Neural progenitor cell (in vitro differentiated cells): Measurements from ENCODE around the gene INPP5K. TPM values are rescaled to one million over a fixed set of nuclear protein-coding genes. Genes with fewer than 3 reads are reported as not detected.
"Not testable (repeated sequence)": the region's sequence is repeated elsewhere in the genome, so short reads cannot be mapped to it uniquely, and the experiment has no call there.

Source experiments
- DNase-seq: peaks from one replicate; pipeline ENCODE4 v3.0.0-alpha.2; 2016; ENCODE audit warnings: low spot score
- H2AFZ ChIP-seq: fragments of 200-600 bp; sonication (generic); replicated peaks from 2 replicates; pipeline ENCODE4 v1.6.1; 2016; ENCODE audit warnings: antibody characterized with exemption
- H3F3A ChIP-seq: fragments of 200-600 bp; sonication (generic); 2 replicates; pipeline ENCODE4 v1.6.1; 2016; ENCODE audit warnings: antibody characterized with exemption, low read depth
- H3K27ac ChIP-seq: fragments of 200-600 bp; sonication (generic); 2 replicates; pipeline ENCODE4 v1.5.1; 2016; ENCODE audit warnings: mild to moderate bottlenecking
- H3K27me3 ChIP-seq: fragments of 200-600 bp; sonication (generic); 2 replicates; pipeline ENCODE4 v1.6.1; 2016; ENCODE audit warnings: mild to moderate bottlenecking, moderate library complexity
- H3K36me3 ChIP-seq: fragments of 200-600 bp; sonication (generic); 2 replicates; pipeline ENCODE4 v1.5.1; 2016
- H3K4me1 ChIP-seq: fragments of 200-600 bp; sonication (generic); 2 replicates; pipeline ENCODE4 v1.6.1; 2016; ENCODE audit warnings: mixed run types
- H3K4me2 ChIP-seq: fragments of 200-600 bp; sonication (generic); 2 replicates; pipeline ENCODE4 v1.6.1; 2016
- H3K4me3 ChIP-seq: fragments of 200-600 bp; sonication (generic); 2 replicates; pipeline ENCODE4 v1.5.1; 2016
- H3K79me2 ChIP-seq: fragments of 200-600 bp; sonication (generic); 2 replicates; pipeline ENCODE4 v1.6.1; 2016; ENCODE audit warnings: low read depth
- H3K9ac ChIP-seq: fragments of 200-600 bp; sonication (generic); 2 replicates; pipeline ENCODE4 v1.6.1; 2016
- H3K9me3 ChIP-seq: fragments of 200-600 bp; sonication (generic); 2 replicates; pipeline ENCODE4 v1.5.1; 2016; ENCODE audit warnings: low read depth
- H4K20me1 ChIP-seq: fragments of 200-600 bp; sonication (generic); 2 replicates; pipeline ENCODE4 v1.6.1; 2016; ENCODE audit warnings: low read depth
- H3K27ac Mint-ChIP-seq: 3 replicates; pipeline ENCODE4 v1.8.0; 2021; ENCODE audit warnings: mixed read lengths
- H3K27me3 Mint-ChIP-seq: 2 replicates; pipeline ENCODE4 v1.8.0; 2022; ENCODE audit warnings: low read depth, mild to moderate bottlenecking, inconsistent platforms, moderate library complexity, mixed read lengths; ENCODE audit not compliant: insufficient read depth
- H3K36me3 Mint-ChIP-seq: 3 replicates; pipeline ENCODE4 v1.8.0; 2021; ENCODE audit warnings: mixed read lengths
- H3K4me1 Mint-ChIP-seq: 3 replicates; pipeline ENCODE4 v1.8.0; 2021; ENCODE audit warnings: mixed read lengths
- H3K4me3 Mint-ChIP-seq: 3 replicates; pipeline ENCODE4 v1.8.0; 2021; ENCODE audit warnings: mild to moderate bottlenecking, moderate library complexity, mixed read lengths
- H3K9me3 Mint-ChIP-seq: 3 replicates; pipeline ENCODE4 v1.8.0; 2020; ENCODE audit warnings: mixed read lengths
- CTCF ChIP-seq: fragments of 200-600 bp; sonication (generic); IDR thresholded peaks from 2 replicates; pipeline ENCODE4 v1.5.1; 2017; ENCODE audit warnings: antibody characterized with exemption, mild to moderate bottlenecking
- EZH2 ChIP-seq: fragments of 200-600 bp; sonication (generic); IDR thresholded peaks from 2 replicates; pipeline ENCODE4 v1.6.1; 2017; ENCODE audit warnings: antibody characterized with exemption, mild to moderate bottlenecking, moderate library complexity
- EZH2phosphoT487 ChIP-seq: fragments of 200-600 bp; sonication (generic); IDR thresholded peaks from 2 replicates; pipeline ENCODE4 v1.6.1; 2017; ENCODE audit warnings: antibody characterized with exemption
- total RNA-seq: library from RNA; depleted of rRNA; stranded (reverse); fragments of >200 nt; gene quantifications from 2 replicates; pipeline ENCODE4 v1.2.3, GENCODE V29; 2015; ENCODE audit warnings: low replicate concordance

INPP5K gene
- total RNA-seq, 1 donor from 2014 or later, result 11.7 TPM

DNA sequence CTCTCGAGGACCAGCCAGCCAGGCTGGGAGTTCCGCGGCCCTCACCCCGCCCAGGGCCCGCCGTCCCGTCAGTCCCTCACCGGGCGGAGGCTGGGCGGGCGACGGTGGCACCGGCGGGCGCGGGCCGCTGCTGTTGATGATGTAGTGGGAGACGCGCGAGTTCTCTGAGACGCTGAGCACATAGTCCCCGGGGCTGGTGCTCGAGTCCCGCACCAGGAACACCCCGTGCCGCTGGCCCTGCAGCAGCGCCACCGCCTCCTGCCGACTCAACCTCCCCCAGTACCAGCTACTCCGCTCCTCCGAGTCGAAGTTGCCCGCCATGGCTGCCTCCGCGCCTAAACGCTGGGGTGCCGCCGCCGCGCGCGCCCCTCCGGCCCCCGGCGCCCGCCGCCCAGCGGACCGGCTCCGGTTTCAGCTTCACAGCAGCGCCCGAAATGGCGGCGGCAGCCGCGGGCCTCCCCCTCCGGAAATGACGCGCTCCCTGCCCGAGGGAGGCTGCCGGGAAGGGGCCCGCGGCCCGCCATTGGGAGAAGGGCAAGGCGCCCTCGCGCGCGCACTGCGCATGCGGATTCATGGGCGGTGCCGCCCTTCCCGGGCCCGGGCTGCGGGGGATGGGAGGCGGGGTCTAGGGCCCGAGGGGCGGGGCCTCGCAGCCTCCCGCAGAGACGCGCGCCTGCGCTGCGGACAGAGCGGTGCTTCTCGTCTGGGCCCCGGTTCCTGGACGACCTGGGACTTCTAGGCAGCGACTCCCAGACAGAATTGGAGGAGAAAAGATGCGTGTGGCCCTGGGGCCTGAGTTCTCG is 60.4 kb downstream of the INPP5K start, which contains the start of gene CRK:
Gene CRK (minus strand): TSS at position 436 of the 803 bp plus-strand sequence. CDS start 115 bp downstream, at position 321.
- H3F3A ChIP-seq, result peaks cover 16% of the 10 kb centered on the region
- H3K27ac ChIP-seq, result peak within 1 kb of the TSS; percentile 42
- H3K9me3 ChIP-seq, result no peaks in the 10 kb centered on the region
- peak within 1 kb of the TSS; percentile 18 for H2AFZ ChIP-seq
- Mint-ChIP-seq H3K36me3 (peaks cover 11% of the 10 kb centered on the region), H3K4me3 (peak within 1 kb of the TSS; percentile 97), H3K27me3 (peaks cover 10% of the 10 kb centered on the region), H3K4me1 (peaks cover 17% of the 10 kb centered on the region), H3K9me3 (no peaks in the 10 kb centered on the region), H3K27ac (peak within 1 kb of the TSS; percentile 92)
- no peak for TF ChIP-seq CTCF
- no peaks in the 10 kb centered on the region for H3K36me3 ChIP-seq
- H3K4me1 ChIP-seq, result peaks cover 6% of the 10 kb centered on the region
- peak within 1 kb of the TSS; percentile 83 for H3K9ac ChIP-seq
- H3K4me3 ChIP-seq, result peak within 1 kb of the TSS; percentile 94
- H3K4me2 ChIP-seq, result peak within 1 kb of the TSS; percentile 91
- no peaks in the 10 kb centered on the region for H3K27me3 ChIP-seq
- peaks cover 36% of the 10 kb centered on the region for H4K20me1 ChIP-seq
- peaks cover 50% of the 10 kb centered on the region for H3K79me2 ChIP-seq
- DNase-seq, result peak; percentile 99

DNA sequence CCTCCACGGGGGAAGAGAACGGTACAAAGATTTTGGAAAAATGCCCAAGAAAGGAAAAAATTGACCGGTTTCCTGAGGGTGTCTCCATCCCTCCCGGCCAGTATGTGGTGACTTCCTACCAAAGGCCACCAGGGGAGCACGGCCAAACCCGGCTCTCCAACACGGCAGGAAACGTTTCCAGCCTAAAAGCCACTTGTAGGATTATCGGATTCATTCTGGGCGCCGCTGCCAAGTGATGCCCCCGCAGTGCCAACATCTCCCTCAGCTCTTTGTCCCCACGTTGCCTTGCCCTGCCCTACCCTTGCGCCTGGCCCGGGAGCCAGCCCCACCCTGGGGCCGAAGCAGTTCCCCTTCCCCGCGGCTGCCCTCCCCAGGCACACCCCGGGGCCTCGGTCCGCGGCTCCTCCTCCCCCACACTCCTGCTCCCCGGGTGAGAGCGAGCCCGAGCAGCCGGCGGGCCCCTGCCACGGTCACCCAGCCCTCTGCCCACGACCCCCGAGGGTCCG is 61.1 kb downstream of the INPP5K start:
- Histone ChIP-seq H3F3A (peaks cover 16% of the 10 kb centered on the region), H3K36me3 (no peaks in the 10 kb centered on the region), H3K9ac (peak overlapping the region; percentile 83), H3K27me3 (no peaks in the 10 kb centered on the region), H3K4me3 (peak overlapping the region; percentile 94), H2AFZ (no peak overlapping the region), H4K20me1 (peaks cover 36% of the 10 kb centered on the region), H3K27ac (peak overlapping the region; percentile 42), H3K79me2 (peaks cover 56% of the 10 kb centered on the region), H3K4me2 (peak overlapping the region; percentile 91), H3K9me3 (no peaks in the 10 kb centered on the region), H3K4me1 (peaks cover 6% of the 10 kb centered on the region)
- DNase-seq, result peak; percentile 82
- Mint-ChIP-seq H3K36me3 (peaks cover 11% of the 10 kb centered on the region), H3K27me3 (peaks cover 10% of the 10 kb centered on the region), H3K4me1 (peaks cover 17% of the 10 kb centered on the region), H3K27ac (peak overlapping the region; percentile 92), H3K4me3 (peak overlapping the region; percentile 97), H3K9me3 (no peaks in the 10 kb centered on the region)
- no peak for TF ChIP-seq EZH2phosphoT487
- no peak for TF ChIP-seq EZH2
- TF ChIP-seq CTCF, result peak; percentile 61

DNA sequence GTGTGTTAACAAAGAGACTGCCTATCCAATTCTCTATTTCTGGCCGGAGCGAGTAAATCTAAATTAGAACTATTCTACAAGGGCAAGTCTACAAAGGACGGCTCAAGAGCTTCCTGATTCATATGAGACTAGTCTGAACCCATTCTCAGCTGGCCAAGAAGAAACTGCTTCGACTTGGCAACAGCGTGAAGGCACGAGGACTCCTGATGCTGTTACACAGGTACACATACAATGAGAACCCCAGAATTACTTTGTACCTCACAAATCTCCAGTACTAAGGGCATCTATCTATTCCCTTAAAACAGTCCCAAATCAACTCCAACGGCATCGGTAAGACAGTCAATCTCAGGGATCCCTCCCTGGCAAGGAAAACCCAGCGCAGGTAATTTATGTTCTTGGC is 61.9 kb downstream of the INPP5K start:
- H3K4me3 Mint-ChIP-seq, result peak overlapping the region; percentile 97
- H4K20me1 ChIP-seq, result peaks cover 36% of the 10 kb centered on the region

DNA sequence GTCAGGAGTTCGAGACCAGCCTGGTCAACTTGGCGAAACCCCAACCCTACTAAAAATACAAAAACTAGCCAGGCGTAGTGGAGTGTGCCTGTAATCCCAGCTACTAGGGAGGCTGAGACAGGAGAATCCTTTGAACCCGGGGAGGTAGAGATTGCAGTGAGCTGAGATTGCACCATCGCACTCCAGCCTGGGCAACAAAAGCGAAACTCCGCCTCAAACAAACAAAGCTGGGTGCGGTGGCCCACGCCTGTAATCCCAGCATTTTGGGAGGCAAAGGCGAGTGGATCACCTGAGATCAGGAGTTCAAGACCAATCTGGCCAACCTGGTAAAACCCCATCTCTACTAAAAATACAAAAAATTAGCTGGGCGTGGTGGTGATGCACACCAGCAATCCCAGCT is 62.7 kb downstream of the INPP5K start:
- H3K27me3 ChIP-seq, H3K27ac Mint-ChIP-seq, H3K4me1 ChIP-seq, H3K36me3 ChIP-seq, DNase-seq, H3K9me3 ChIP-seq, H3K4me2 ChIP-seq, H3K9ac ChIP-seq, H3K27me3 Mint-ChIP-seq, H3K4me3 ChIP-seq, H2AFZ ChIP-seq, H3K9me3 Mint-ChIP-seq, H3K27ac ChIP-seq: not testable (repeated sequence)
- Mint-ChIP-seq H3K4me1 (peaks cover 17% of the 10 kb centered on the region), H3K4me3 (peak overlapping the region; percentile 72), H3K36me3 (peaks cover 22% of the 10 kb centered on the region)
- Histone ChIP-seq H3K79me2 (peaks cover 72% of the 10 kb centered on the region), H4K20me1 (peaks cover 38% of the 10 kb centered on the region), H3F3A (peaks cover 16% of the 10 kb centered on the region)

More for the DNA sequence above, 61.9 kb downstream of the INPP5K start:
- peaks cover 14% of the 10 kb centered on the region for H3K36me3 Mint-ChIP-seq
- Histone ChIP-seq H3K27me3 (no peaks in the 10 kb centered on the region), H3K9ac (peak overlapping the region; percentile 83), H3K9me3 (no peaks in the 10 kb centered on the region), H3K4me2 (peak overlapping the region; percentile 91), H3F3A (peaks cover 16% of the 10 kb centered on the region), H3K36me3 (no peaks in the 10 kb centered on the region), H2AFZ (no peak overlapping the region), H3K4me3 (peak overlapping the region; percentile 94), H3K79me2 (peaks cover 64% of the 10 kb centered on the region), H3K27ac (no peak overlapping the region), H3K4me1 (peaks cover 6% of the 10 kb centered on the region)
- DNase-seq, result no peak
- TF ChIP-seq CTCF (no peak), EZH2 (no peak), EZH2phosphoT487 (no peak)
- H3K27me3 Mint-ChIP-seq, result peaks cover 10% of the 10 kb centered on the region
- H3K27ac Mint-ChIP-seq, result peak overlapping the region; percentile 54
- no peaks in the 10 kb centered on the region for H3K9me3 Mint-ChIP-seq
- peaks cover 17% of the 10 kb centered on the region for H3K4me1 Mint-ChIP-seq
